SK-N-SH treated with all-trans-retinoic acid at 6 μM for 48 hours (cell line): ENCODE results near the gene DIAPH3.

Source experiments
- ATAC-seq: fragments of 200-7000 bp; cut with Tn5 transposase; 3 replicates; pipeline ENCODE4 v1.9.1; 2020; ENCODE audit warnings: mild to moderate bottlenecking, moderate library complexity
- ARNTL ChIP-seq: fragments of 450-650 bp; formaldehyde crosslinking; IDR thresholded peaks from 2 replicates; pipeline ENCODE4 v1.5.0; 2020; ENCODE audit warnings: low read depth, mild to moderate bottlenecking, moderate library complexity, borderline replicate concordance
- BACH2 ChIP-seq: fragments of 250-450 bp; sonication (Bioruptor Pico); IDR thresholded peaks from 2 replicates; pipeline ENCODE4 v1.9.0; 2021; ENCODE audit warnings: mild to moderate bottlenecking, borderline replicate concordance
- CSDC2 ChIP-seq: fragments of 250-450 bp; sonication (Bioruptor Pico); IDR thresholded peaks from 2 replicates; pipeline ENCODE4 v1.5.0; 2020; ENCODE audit warnings: mild to moderate bottlenecking, moderate library complexity
- CSRNP3 ChIP-seq: fragments of 250-450 bp; sonication (Bioruptor Pico); IDR thresholded peaks from 2 replicates; pipeline ENCODE4 v1.5.1; 2021; ENCODE audit warnings: mild to moderate bottlenecking, moderate library complexity
- ESRRG ChIP-seq: fragments of 250-450 bp; sonication (Bioruptor Pico); IDR thresholded peaks from 2 replicates; pipeline ENCODE4 v1.6.1; 2021; ENCODE audit warnings: mild to moderate bottlenecking
- GLIS3 ChIP-seq: fragments of 250-450 bp; sonication (Bioruptor Pico); IDR thresholded peaks from 2 replicates; pipeline ENCODE4 v1.5.0; 2020; ENCODE audit warnings: mild to moderate bottlenecking, moderate library complexity
- ISL1 ChIP-seq: fragments of 250-450 bp; sonication (Bioruptor Pico); IDR thresholded peaks from 2 replicates; pipeline ENCODE4 v2.1.2; 2022; ENCODE audit warnings: mild to moderate bottlenecking, moderate library complexity
- OSR1 ChIP-seq: fragments of 250-450 bp; sonication (Bioruptor Pico); IDR thresholded peaks from 2 replicates; pipeline ENCODE4 v1.8.0; 2022; ENCODE audit warnings: moderate library complexity, mild to moderate bottlenecking, inconsistent platforms
- PPARA ChIP-seq: fragments of 250-450 bp; sonication (Bioruptor Pico); IDR thresholded peaks from 2 replicates; pipeline ENCODE4 v1.5.0; 2020; ENCODE audit warnings: mild to moderate bottlenecking, borderline replicate concordance
- RARB ChIP-seq: fragments of 250-450 bp; sonication (Bioruptor Pico); IDR thresholded peaks from 2 replicates; pipeline ENCODE4 v1.8.0; 2021; ENCODE audit warnings: mild to moderate bottlenecking, moderate library complexity
- SNAI2 ChIP-seq: fragments of 250-450 bp; sonication (Bioruptor Pico); IDR thresholded peaks from 2 replicates; pipeline ENCODE4 v1.5.0; 2020; ENCODE audit warnings: mild to moderate bottlenecking, moderate library complexity
- TOX ChIP-seq: fragments of 250-450 bp; sonication (Bioruptor Pico); IDR thresholded peaks from 2 replicates; pipeline ENCODE4 v1.8.0; 2021; ENCODE audit warnings: mild to moderate bottlenecking, moderate library complexity, borderline replicate concordance
- ZC3H10 ChIP-seq: fragments of 250-450 bp; sonication (Bioruptor Pico); IDR thresholded peaks from 2 replicates; pipeline ENCODE4 v1.5.1; 2021; ENCODE audit warnings: mild to moderate bottlenecking, moderate library complexity
- ZFP3 ChIP-seq: fragments of 250-450 bp; sonication (Bioruptor Pico); IDR thresholded peaks from 2 replicates; pipeline ENCODE4 v1.5.0; 2020; ENCODE audit warnings: mild to moderate bottlenecking, moderate library complexity
- ZFP30 ChIP-seq: fragments of 450-650 bp; formaldehyde crosslinking; IDR thresholded peaks from 2 replicates; pipeline ENCODE4 v1.5.0; 2022; ENCODE audit warnings: mild to moderate bottlenecking, moderate library complexity
- ZNF565 ChIP-seq: fragments of 450-650 bp; formaldehyde crosslinking; conservative IDR thresholded peaks from 2 replicates; pipeline ENCODE4 v1.5.0; 2020; ENCODE audit warnings: low read depth, mild to moderate bottlenecking, moderate library complexity
- ZNF70 ChIP-seq: fragments of 450-650 bp; formaldehyde crosslinking; IDR thresholded peaks from 2 replicates; pipeline ENCODE4 v1.5.0; 2020; ENCODE audit warnings: mild to moderate bottlenecking, moderate library complexity
- ZNF8 ChIP-seq: fragments of 450-650 bp; formaldehyde crosslinking; IDR thresholded peaks from 2 replicates; pipeline ENCODE4 v1.5.0; 2020; ENCODE audit warnings: mild to moderate bottlenecking, moderate library complexity
- TF ChIP-seq, protein P1 (sequence below): fragments of 250-450 bp; sonication (Bioruptor Pico); IDR thresholded peaks from 2 replicates; pipeline ENCODE4 v1.5.0; 2020; ENCODE audit warnings: mild to moderate bottlenecking, moderate library complexity
- TF ChIP-seq, protein P2 (sequence below): fragments of 250-450 bp; sonication (Bioruptor Pico); IDR thresholded peaks from 2 replicates; pipeline ENCODE4 v1.8.0; 2021; ENCODE audit warnings: low read depth, mild to moderate bottlenecking, moderate library complexity, borderline replicate concordance
- TF ChIP-seq, protein P3 (sequence below): fragments of 250-450 bp; sonication (Bioruptor Pico); IDR thresholded peaks from 2 replicates; pipeline ENCODE4 v1.8.0; 2020; ENCODE audit warnings: mild to moderate bottlenecking, moderate library complexity, borderline replicate concordance

DIAPH3 gene

DNA sequence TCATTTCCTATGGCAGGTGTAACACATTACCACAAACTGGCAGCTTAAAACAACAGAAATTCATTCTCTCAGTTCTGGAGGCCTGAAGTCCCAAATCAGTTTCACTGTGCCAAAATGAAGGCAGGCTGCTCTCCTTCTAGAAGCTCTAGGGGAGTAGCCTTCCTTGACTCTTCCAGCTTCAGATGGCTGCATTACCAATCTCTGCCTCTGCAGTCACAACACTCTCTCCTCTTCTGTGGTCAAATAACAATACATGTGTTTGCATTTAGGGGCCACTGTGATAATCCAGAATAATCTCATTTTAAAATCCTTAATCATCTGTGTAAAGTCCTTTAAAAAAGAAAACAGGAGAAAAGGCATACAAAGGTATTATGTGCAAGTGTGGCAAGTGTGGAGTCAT lies 7.8 kb downstream of the DIAPH3 start:
- peak; percentile 92 for ATAC-seq

DNA sequence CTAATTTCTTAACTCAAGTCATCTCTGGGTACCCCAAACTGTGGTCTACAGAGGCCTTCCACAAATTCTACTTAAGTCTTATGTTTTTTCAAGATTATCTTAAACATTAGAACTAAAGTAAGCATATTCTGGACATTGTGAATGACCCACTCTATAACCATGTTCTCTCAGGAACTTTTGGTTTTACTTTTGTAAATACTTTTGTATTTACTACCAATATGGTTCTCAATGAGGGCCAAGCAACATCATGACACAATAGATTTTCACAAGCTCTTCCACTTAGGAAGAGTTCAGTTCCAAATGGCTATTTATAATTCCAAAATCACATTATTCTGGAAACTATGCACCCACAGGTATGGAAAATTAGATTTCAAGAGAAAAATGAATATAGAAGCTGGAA lies 10.8 kb downstream of the DIAPH3 start:
- TF ChIP-seq, protein P1, sequence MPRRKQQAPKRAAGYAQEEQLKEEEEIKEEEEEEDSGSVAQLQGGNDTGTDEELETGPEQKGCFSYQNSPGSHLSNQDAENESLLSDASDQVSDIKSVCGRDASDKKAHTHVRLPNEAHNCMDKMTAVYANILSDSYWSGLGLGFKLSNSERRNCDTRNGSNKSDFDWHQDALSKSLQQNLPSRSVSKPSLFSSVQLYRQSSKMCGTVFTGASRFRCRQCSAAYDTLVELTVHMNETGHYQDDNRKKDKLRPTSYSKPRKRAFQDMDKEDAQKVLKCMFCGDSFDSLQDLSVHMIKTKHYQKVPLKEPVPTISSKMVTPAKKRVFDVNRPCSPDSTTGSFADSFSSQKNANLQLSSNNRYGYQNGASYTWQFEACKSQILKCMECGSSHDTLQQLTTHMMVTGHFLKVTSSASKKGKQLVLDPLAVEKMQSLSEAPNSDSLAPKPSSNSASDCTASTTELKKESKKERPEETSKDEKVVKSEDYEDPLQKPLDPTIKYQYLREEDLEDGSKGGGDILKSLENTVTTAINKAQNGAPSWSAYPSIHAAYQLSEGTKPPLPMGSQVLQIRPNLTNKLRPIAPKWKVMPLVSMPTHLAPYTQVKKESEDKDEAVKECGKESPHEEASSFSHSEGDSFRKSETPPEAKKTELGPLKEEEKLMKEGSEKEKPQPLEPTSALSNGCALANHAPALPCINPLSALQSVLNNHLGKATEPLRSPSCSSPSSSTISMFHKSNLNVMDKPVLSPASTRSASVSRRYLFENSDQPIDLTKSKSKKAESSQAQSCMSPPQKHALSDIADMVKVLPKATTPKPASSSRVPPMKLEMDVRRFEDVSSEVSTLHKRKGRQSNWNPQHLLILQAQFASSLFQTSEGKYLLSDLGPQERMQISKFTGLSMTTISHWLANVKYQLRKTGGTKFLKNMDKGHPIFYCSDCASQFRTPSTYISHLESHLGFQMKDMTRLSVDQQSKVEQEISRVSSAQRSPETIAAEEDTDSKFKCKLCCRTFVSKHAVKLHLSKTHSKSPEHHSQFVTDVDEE (CRISPR knock-in tag): no peak
- TF ChIP-seq, protein P2, sequence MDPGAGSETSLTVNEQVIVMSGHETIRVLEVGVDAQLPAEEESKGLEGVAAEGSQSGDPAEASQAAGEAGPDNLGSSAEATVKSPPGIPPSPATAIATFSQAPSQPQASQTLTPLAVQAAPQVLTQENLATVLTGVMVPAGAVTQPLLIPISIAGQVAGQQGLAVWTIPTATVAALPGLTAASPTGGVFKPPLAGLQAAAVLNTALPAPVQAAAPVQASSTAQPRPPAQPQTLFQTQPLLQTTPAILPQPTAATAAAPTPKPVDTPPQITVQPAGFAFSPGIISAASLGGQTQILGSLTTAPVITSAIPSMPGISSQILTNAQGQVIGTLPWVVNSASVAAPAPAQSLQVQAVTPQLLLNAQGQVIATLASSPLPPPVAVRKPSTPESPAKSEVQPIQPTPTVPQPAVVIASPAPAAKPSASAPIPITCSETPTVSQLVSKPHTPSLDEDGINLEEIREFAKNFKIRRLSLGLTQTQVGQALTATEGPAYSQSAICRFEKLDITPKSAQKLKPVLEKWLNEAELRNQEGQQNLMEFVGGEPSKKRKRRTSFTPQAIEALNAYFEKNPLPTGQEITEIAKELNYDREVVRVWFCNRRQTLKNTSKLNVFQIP (CRISPR knock-in tag): no peak
- TF ChIP-seq TOX (CRISPR knock-in tag): no peak
- no peak for TF ChIP-seq SNAI2 (CRISPR knock-in tag)
- TF ChIP-seq, protein P3, sequence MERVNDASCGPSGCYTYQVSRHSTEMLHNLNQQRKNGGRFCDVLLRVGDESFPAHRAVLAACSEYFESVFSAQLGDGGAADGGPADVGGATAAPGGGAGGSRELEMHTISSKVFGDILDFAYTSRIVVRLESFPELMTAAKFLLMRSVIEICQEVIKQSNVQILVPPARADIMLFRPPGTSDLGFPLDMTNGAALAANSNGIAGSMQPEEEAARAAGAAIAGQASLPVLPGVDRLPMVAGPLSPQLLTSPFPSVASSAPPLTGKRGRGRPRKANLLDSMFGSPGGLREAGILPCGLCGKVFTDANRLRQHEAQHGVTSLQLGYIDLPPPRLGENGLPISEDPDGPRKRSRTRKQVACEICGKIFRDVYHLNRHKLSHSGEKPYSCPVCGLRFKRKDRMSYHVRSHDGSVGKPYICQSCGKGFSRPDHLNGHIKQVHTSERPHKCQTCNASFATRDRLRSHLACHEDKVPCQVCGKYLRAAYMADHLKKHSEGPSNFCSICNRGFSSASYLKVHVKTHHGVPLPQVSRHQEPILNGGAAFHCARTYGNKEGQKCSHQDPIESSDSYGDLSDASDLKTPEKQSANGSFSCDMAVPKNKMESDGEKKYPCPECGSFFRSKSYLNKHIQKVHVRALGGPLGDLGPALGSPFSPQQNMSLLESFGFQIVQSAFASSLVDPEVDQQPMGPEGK (CRISPR knock-in tag): no peak
- no peak for TF ChIP-seq ARNTL (CRISPR knock-in tag)
- TF ChIP-seq OSR1 (CRISPR knock-in tag): no peak
- no peak for TF ChIP-seq ZNF70 (CRISPR knock-in tag)
- no peak for TF ChIP-seq BACH2 (CRISPR knock-in tag)
- TF ChIP-seq GLIS3 (CRISPR knock-in tag): no peak
- no peak for TF ChIP-seq RARB
- TF ChIP-seq PPARA (CRISPR knock-in tag): no peak
- TF ChIP-seq ZFP30 (CRISPR knock-in tag): no peak
- TF ChIP-seq ZNF565 (CRISPR knock-in tag): no peak
- no peak for TF ChIP-seq ZFP3 (CRISPR knock-in tag)
- no peak for ATAC-seq

More for the DNA sequence above, 7.8 kb downstream of the DIAPH3 start:
- TF ChIP-seq CSDC2 (CRISPR knock-in tag) (no peak), BACH2 (CRISPR knock-in tag) (no peak), ISL1 (CRISPR knock-in tag) (no peak), RARB (no peak)
- TF ChIP-seq, protein P3 (CRISPR knock-in tag): no peak

DNA sequence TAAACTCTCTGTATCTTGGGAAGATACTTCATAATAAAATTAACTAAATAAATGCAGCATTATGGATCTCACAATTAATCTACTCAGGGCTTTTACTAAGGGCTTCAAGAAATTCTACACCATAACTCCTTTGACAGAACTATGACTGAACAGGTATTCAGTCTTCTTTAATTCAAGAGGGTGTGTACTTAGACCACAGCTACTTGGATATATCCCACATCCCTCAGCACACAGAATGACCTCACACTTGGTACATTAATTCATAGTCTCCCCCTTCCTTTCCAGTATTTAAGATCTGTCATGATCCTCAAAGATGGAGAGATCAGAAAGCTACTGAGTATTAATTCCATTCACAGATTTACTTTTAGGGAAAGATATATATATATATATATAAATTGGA lies 11.6 kb downstream of the DIAPH3 start:
- no peak for ATAC-seq
- no peak for TF ChIP-seq ESRRG (CRISPR knock-in tag)
- TF ChIP-seq ARNTL (CRISPR knock-in tag): no peak
- TF ChIP-seq ZFP3 (CRISPR knock-in tag): no peak
- TF ChIP-seq CSRNP3 (CRISPR knock-in tag): no peak
- TF ChIP-seq SNAI2 (CRISPR knock-in tag): no peak
- no peak for TF ChIP-seq PPARA (CRISPR knock-in tag)
- TF ChIP-seq, protein P2 (CRISPR knock-in tag): no peak
- TF ChIP-seq, protein P3 (CRISPR knock-in tag): no peak
- no peak for TF ChIP-seq ZNF8
- no peak for TF ChIP-seq ZNF565 (CRISPR knock-in tag)
- no peak for TF ChIP-seq CSDC2 (CRISPR knock-in tag)
- no peak for TF ChIP-seq ZNF70 (CRISPR knock-in tag)
- no peak for TF ChIP-seq ZC3H10 (CRISPR knock-in tag)
